Subcutaneous abdominal adipose tissue (tissue), 5 donors: ENCODE results near the gene TNFRSF8.

ENCODE experiments used
- H3K27ac ChIP-seq: one replicate; pipeline ENCODE4 v1.7.0; 2013; ENCODE audit warnings: low read depth, mild to moderate bottlenecking, inconsistent platforms, low read length, moderate library complexity
- H3K27me3 ChIP-seq, 5 donors: one replicate each; pipeline ENCODE4 v1.7.0; 2013; ENCODE audit warnings: low read length in 5 of 5, inconsistent platforms in 1 of 5; ENCODE audit not compliant: control insufficient read depth in 5 of 5, insufficient read depth in 4 of 5
- H3K36me3 ChIP-seq, 5 donors: one replicate each; pipeline ENCODE4 v1.7.0; 2013; ENCODE audit warnings: low read length in 5 of 5; ENCODE audit not compliant: control insufficient read depth in 5 of 5, insufficient read depth in 5 of 5
- H3K4me1 ChIP-seq, 5 donors: one replicate each; pipeline ENCODE4 v1.7.0; 2013; ENCODE audit warnings: low read length in 5 of 5, mild to moderate bottlenecking in 3 of 5, moderate library complexity in 1 of 5; ENCODE audit not compliant: control insufficient read depth in 5 of 5, insufficient read depth in 5 of 5
- H3K4me3 ChIP-seq, 5 donors: one replicate each; pipeline ENCODE4 v1.7.0; 2013; ENCODE audit warnings: low read length in 5 of 5, low read depth in 1 of 5
- H3K9ac ChIP-seq, 5 donors: one replicate each; pipeline ENCODE4 v1.7.0; 2013; ENCODE audit warnings: low read length in 5 of 5, mild to moderate bottlenecking in 4 of 5, moderate library complexity in 3 of 5
- H3K9me3 ChIP-seq, 5 donors: one replicate each; pipeline ENCODE4 v1.7.0; 2013; ENCODE audit warnings: low read length in 5 of 5; ENCODE audit not compliant: control insufficient read depth in 5 of 5
- donor health status: healthy.
- donor health status: healthy.
- donor health status: healthy.
- donor health status: healthy.
- donor health status: healthy.

The TNFRSF8 gene

DNA sequence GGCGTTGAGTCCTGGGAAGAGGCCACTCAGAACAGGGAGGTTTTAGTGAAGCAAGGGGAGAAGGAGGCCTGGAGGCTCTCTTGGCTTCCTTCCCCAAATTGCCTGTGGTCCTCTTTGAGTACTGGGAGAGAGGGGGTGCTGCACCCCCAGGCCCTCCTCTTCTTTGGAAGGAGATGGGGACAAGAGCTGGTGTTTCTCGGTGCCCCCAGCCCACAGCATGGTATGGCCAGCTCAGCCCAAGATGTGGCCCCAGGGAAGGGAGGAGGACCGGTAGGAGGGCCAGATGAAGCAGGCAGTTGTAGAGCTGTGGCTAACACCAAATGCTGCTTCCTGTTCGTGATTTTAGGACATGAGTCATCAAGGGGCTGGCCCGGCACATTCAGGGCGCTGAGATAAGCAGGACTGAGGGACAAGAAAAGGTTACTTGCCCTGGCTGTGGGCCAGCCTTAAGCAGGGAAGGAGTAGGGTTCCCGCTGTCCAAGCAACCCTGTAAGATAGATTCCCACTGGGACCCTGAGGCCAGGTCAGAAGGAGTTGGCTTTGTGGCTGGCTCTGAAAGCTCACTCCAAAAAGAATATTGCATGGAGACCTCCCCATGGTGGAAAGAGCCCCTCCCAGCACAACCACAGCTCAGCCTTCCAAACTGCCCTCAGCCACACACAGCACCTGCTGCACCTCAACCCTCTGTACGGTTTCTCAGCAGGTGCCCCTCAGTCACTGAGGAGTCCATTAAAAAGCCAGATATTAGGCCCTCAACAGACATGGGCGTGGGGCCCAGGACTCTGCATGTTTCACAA lies 98.8 kb downstream of the TNFRSF8 start:
- H3K9ac ChIP-seq = peak overlapping the region in 2 of 5 donors; percentile 16 to 51

DNA sequence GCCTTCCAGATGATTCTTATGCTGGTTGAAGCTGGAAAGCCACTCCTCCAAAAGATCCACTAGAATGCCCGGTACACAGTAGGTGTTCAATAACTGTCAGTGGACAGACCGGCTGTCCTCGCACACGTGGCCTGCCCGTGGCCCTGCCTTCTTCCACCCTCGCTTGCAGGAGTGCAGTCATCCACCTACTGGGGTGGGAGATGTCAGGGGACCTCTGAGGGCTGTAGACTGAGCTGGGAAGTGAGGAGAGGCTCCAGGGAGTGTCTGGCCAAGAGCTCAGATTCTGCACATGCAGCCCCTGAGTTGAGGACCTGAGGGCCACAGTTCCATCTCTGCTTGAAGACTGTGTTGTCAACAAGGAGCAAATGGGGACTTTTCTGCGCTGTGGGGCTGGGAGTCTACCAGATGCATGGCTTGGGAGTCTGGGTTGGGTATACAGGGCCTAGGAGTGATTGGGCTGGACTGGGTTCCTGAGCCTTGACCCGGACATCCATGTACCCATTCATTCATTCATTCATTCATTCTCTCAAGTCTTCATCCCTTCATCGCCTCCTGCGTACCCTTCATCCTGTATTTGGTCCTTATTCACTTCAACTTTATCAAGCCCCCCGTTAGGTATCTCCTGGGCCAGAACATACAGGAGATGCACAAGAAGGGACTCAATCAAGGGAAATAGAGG lies 99.5 kb downstream of the TNFRSF8 start:
- Histone ChIP-seq H3K27me3 (peaks cover 0 to 3% (median 0%) of the 10 kb centered on the region in 5 donors), H3K9ac (peak overlapping the region in 1 of 5 donors; percentile 16), H3K27ac (peak overlapping the region; percentile 66), H3K4me3 (peak overlapping the region in 2 of 5 donors; percentile 15 to 34), H3K36me3 (no peaks in the 10 kb centered on the region), H3K4me1 (peaks cover 9 to 72% (median 32%) of the 10 kb centered on the region in 5 donors), H3K9me3 (no peaks in the 10 kb centered on the region)

More for the DNA sequence above, 98.8 kb downstream of the TNFRSF8 start:
- Histone ChIP-seq H3K27ac (peak overlapping the region; percentile 80), H3K36me3 (no peaks in the 10 kb centered on the region), H3K27me3 (no peaks in the 10 kb centered on the region), H3K4me3 (peak overlapping the region in 2 of 5 donors; percentile 15 to 34), H3K4me1 (peaks cover 9 to 65% (median 27%) of the 10 kb centered on the region in 5 donors), H3K9me3 (no peaks in the 10 kb centered on the region)

DNA sequence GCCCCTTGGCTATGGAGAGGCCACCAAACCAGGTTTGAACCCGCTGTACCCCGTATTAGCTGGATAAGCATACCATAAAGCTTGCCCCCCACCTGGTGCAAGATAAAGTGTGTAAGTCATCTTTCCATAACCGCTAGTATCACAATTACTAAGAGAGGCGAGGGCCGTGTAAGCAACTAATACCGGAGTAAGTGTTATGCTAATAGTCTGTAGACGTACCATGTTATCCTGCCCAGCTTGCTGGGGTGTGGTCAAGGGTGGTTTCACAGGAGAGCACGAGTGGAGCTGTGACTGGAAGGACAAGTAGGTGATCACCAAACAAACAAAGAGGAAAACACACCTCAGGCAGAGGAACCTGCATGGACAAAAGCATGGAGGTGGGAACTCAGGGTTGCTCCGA lies 100.1 kb downstream of the TNFRSF8 start:
- Histone ChIP-seq H3K9ac (no peak overlapping the region), H3K36me3 (no peaks in the 10 kb centered on the region), H3K27me3 (peaks cover 0 to 5% (median 0%) of the 10 kb centered on the region in 5 donors), H3K27ac (no peak overlapping the region), H3K4me1 (peaks cover 9 to 72% (median 37%) of the 10 kb centered on the region in 5 donors), H3K4me3 (no peak overlapping the region), H3K9me3 (no peaks in the 10 kb centered on the region)

DNA sequence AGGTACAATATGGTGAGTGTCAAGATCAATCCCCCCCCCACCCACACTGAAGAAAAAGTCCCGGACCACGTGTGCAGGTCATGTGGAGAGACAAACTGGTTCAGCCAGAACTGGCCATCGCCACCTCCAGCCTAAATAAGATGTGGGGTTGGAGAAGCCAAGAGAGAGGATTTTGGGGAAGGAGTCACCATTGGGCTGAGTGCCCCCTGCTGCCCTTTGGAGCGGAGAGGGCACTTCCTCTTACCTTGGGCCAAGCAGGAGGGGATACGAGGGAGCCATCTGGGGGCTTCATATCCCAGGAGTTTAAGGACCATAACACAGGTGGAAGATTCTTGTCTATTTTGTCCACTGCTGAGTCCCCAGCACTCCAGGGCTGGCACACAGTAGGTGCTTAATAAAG lies 101.1 kb downstream of the TNFRSF8 start:
- Histone ChIP-seq H3K9ac (peak overlapping the region in 1 of 5 donors; percentile 53), H3K27ac (no peak overlapping the region), H3K4me1 (peaks cover 9 to 75% (median 46%) of the 10 kb centered on the region in 5 donors), H3K36me3 (no peaks in the 10 kb centered on the region), H3K9me3 (no peaks in the 10 kb centered on the region), H3K27me3 (peaks cover 0 to 5% (median 3%) of the 10 kb centered on the region in 5 donors), H3K4me3 (no peak overlapping the region)

DNA sequence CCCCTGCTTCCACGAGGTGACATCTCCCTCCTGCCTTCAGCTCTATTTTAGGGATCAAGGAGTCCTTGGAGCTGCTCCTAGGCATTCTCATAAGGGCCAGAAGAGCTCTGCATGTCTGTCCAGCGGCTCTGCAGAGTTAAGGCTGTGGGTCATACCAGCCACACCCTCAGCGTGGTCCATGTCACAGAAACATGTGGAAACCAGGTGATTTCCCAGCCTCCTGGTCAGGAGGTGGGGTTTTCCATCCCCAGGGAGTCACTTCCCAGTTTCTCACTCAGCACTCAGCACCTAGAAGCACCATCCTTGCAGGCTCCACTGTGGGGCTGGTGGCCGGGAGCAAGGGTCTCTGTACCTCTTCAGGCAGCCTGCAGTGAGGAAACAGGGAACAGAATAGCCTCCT lies 102.2 kb downstream of the TNFRSF8 start:
- H3K9me3 ChIP-seq = no peaks in the 10 kb centered on the region
- H3K36me3 ChIP-seq = peaks cover 0 to 8% (median 3%) of the 10 kb centered on the region in 5 donors
- peaks cover 15 to 87% (median 57%) of the 10 kb centered on the region in 5 donors for H3K4me1 ChIP-seq
- H3K27ac ChIP-seq = no peak overlapping the region
- H3K4me3 ChIP-seq = no peak overlapping the region
- H3K9ac ChIP-seq = no peak overlapping the region
- H3K27me3 ChIP-seq = peaks cover 0 to 5% (median 3%) of the 10 kb centered on the region in 5 donors

DNA sequence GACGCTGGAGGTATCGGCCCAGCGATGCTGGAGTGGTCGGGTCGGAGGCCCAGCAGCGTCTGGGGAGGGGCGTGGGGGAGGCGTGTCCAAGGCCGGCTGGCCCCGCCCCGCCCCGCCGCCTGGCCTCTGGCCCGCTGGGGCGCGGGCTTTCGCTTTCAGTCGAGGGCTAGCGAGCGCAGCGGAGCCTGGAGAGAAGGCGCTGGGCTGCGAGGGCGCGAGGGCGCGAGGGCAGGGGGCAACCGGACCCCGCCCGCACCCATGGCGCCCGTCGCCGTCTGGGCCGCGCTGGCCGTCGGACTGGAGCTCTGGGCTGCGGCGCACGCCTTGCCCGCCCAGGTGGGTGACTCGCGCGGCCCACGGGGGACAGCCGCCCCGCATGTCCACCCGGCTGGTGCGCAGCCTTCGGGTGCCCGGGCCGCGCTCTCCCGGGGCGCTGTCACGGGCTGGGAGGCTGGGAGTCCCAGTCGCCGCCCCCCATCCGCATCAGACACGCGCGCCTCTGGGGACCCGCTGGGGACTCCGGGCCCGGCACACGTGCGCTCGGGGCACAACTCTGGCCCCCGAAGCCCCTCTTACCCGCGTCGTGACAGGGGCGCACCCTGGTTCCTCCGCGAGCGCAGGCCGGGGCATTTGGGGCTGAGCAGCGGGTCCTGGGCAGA lies 103.9 kb downstream of the TNFRSF8 start, which contains the start of gene TNFRSF1B:
TSS of gene TNFRSF1B (plus strand) at position 158 of the 659 bp plus-strand sequence. CDS start at position 259, 101 bp downstream.
- H3K9me3 ChIP-seq = no peaks in the 10 kb centered on the region
- peaks cover 0 to 13% (median 3%) of the 10 kb centered on the region in 5 donors for H3K36me3 ChIP-seq
- peak within 1 kb of the TSS; percentile 69 to 94 (median 87) for H3K4me3 ChIP-seq
- H3K4me1 ChIP-seq = peaks cover 11 to 85% (median 57%) of the 10 kb centered on the region in 5 donors
- H3K27ac ChIP-seq = peak within 1 kb of the TSS; percentile 89
- peaks cover 0 to 7% (median 3%) of the 10 kb centered on the region in 5 donors for H3K27me3 ChIP-seq
- H3K9ac ChIP-seq = peak within 1 kb of the TSS; percentile 55 to 97 (median 83)

DNA sequence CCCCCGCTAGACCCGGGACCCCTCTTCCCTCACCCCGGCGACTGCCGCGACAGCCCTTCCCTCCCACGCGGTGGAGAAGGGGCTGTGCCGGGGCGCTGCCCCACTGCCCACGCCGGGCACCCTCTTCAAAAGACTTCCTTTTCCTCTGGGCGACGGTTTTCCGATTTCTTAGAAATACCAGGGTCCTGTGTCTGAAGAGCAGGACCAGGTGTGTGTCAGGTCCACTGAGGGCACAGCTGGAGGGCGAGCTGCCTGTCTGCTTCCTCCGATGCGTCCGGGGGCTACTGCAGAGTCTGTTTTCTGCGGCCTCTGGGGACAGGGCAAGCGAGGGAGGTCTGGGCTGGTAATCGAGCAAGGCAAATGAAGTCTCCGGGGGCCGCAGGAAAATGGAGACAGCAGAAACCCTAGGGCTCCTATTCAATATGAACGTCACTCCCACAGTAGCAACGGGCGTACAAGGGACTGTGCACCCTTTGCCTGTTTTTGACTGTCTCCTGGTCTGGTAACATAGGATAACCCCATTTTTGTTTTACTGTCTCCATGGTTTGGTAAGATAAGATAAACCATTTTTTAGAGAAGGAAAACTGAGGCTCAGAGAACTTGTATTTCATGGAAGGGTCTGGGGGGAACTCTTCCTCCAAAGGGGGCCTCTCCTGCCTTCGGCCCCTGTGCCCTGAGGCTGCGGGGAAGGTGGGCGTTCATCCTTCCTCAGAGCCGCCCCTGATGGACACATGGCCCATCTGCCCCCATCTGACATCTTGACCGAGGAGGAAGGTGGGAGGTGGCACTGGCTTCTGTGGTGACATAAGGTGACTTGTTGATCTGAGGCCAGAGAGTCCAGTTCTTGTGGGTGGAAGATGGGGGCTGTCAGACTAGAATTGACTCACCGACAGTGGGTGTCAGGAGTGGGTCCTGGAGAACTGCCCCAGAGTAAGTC lies 104.7 kb downstream of the TNFRSF8 start:
- H3K4me1 ChIP-seq = peaks cover 11 to 85% (median 57%) of the 10 kb centered on the region in 5 donors
- peak overlapping the region; percentile 69 to 94 (median 87) for H3K4me3 ChIP-seq
- peaks cover 0 to 7% (median 3%) of the 10 kb centered on the region in 5 donors for H3K27me3 ChIP-seq
- H3K9me3 ChIP-seq = no peaks in the 10 kb centered on the region
- H3K36me3 ChIP-seq = peaks cover 0 to 13% (median 3%) of the 10 kb centered on the region in 5 donors
- peak overlapping the region; percentile 89 for H3K27ac ChIP-seq
- H3K9ac ChIP-seq = peak overlapping the region; percentile 55 to 97 (median 83)

DNA sequence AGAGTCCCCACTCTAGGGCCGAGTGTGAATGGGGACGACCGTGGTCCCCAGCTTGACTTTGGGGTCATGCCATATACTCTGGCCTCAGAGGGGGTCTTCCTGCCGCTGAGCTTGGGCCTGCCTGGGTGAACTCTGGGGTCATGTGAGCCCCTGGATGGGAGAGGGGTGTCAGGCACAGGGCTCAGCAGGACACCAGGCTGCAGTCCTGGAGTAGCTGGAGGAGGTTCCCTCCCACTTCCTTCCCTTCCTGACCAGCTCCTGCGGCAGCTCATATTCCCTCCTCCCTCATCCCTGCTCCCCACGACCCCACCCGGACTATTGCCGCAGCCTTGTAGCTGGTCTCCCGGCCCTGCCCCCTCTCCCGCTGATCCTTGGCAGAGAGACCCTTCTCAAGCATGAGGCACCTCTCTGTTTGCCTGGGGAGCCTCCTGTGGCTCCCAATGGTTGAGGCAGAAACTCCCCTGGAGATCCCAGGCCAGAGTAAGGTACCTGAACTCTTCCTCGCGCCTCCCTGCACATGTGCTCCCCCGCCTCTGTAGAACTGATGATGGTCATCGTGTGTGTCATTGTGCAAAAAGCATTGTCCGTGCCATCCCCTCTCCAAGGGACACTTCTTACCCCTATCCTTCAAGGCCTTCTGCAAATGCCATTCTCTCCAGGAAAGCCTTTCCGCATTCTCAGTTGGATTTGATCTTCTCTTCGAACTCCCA lies 105.5 kb downstream of the TNFRSF8 start:
- peak overlapping the region; percentile 55 to 97 (median 83) for H3K9ac ChIP-seq
- peaks cover 0 to 13% (median 3%) of the 10 kb centered on the region in 5 donors for H3K36me3 ChIP-seq
- H3K4me1 ChIP-seq = peaks cover 17 to 85% (median 65%) of the 10 kb centered on the region in 5 donors
- H3K27me3 ChIP-seq = peaks cover 0 to 7% (median 3%) of the 10 kb centered on the region in 5 donors
- H3K27ac ChIP-seq = peak overlapping the region; percentile 89
- H3K9me3 ChIP-seq = no peaks in the 10 kb centered on the region
- peak overlapping the region; percentile 69 to 94 (median 87) for H3K4me3 ChIP-seq
